IMR-90 (cell line): Measurements from ENCODE around the gene CIC. TPM values are rescaled to one million over a fixed set of nuclear protein-coding genes. Genes with fewer than 3 reads are reported as not detected.

Experiments
- ATAC-seq: fragments of 200-7000 bp; cut with Tn5 transposase; 2 replicates; pipeline ENCODE4 v1.9.1; 2020; ENCODE audit warnings: low read depth, mild to moderate bottlenecking, moderate library complexity
- BruUV-seq: library from RNA; stranded (reverse); fragments of 400-500 nt; replicated peaks from 2 replicates; lab custom pipeline; 2021; lab: Mats Ljungman, UMichigan
- CTCF ChIA-PET: fragments of 300-600 bp; formaldehyde crosslinking; extraction: SDS; loops from one replicate; lab custom pipeline; 2021; ENCODE audit warnings: antibody characterized with exemption; lab: Yijun Ruan, JAX
- POLR2A ChIA-PET: fragments of 300-600 bp; sonication (Branson Sonifier 250); formaldehyde crosslinking; loops from one replicate; lab custom pipeline; 2022; ENCODE audit warnings: antibody characterized with exemption; ENCODE audit not compliant: unreplicated experiment; lab: Charles Lee
- DNase-seq: peaks from one replicate; pipeline ENCODE4 v3.0.0; 2013
- H2AFZ ChIP-seq: replicated peaks from 2 replicates; pipeline ENCODE3; 2013; ENCODE audit warnings: low read length, mild to moderate bottlenecking; ENCODE audit not compliant: poor library complexity
- H2AK5ac ChIP-seq: 2 replicates; pipeline ENCODE4 v1.6.1; 2013; ENCODE audit warnings: low read depth, low read length, inconsistent platforms
- H2AK9ac ChIP-seq: replicated peaks from 2 replicates; pipeline ENCODE3; 2013; ENCODE audit warnings: mild to moderate bottlenecking, low read depth, low read length, moderate library complexity; ENCODE audit not compliant: poor library complexity
- H2BK120ac ChIP-seq: 2 replicates; pipeline ENCODE4 v1.6.1; 2013; ENCODE audit warnings: low read depth, low read length, inconsistent platforms
- H2BK15ac ChIP-seq: 3 replicates; pipeline ENCODE4 v1.6.1; 2013; ENCODE audit warnings: low read depth, low read length, inconsistent platforms
- H2BK20ac ChIP-seq: 2 replicates; pipeline ENCODE4 v1.6.1; 2013; ENCODE audit warnings: low read depth, mild to moderate bottlenecking, inconsistent platforms, low read length, moderate library complexity
- H2BK5ac ChIP-seq: 2 replicates; pipeline ENCODE4 v1.6.1; 2013; ENCODE audit warnings: mild to moderate bottlenecking, low read depth, low read length, inconsistent platforms; ENCODE audit not compliant: poor library complexity, severe bottlenecking
- H3K14ac ChIP-seq: replicated peaks from 2 replicates; pipeline ENCODE4 v1.6.1; 2013; ENCODE audit warnings: low read depth, low read length, inconsistent platforms
- H3K18ac ChIP-seq: 2 replicates; pipeline ENCODE4 v1.6.1; 2013; ENCODE audit warnings: low read depth, low read length, control low read depth
- H3K23ac ChIP-seq: 2 replicates; pipeline ENCODE4 v1.6.1; 2013; ENCODE audit warnings: low read depth, low read length, inconsistent platforms
- H3K27ac ChIP-seq: 2 replicates; pipeline ENCODE4 v1.5.1; 2013; ENCODE audit warnings: mild to moderate bottlenecking, control low read depth, low read length; ENCODE audit not compliant: insufficient read depth
- H3K27me3 ChIP-seq: 2 replicates; pipeline ENCODE4 v1.6.1; 2013; ENCODE audit warnings: low read length; ENCODE audit not compliant: control insufficient read depth, insufficient read depth
- H3K36me3 ChIP-seq: 2 replicates; pipeline ENCODE4 v1.6.1; 2013; ENCODE audit warnings: low read length, mixed read lengths; ENCODE audit not compliant: control insufficient read depth, insufficient read depth
- H3K4ac ChIP-seq: 2 replicates; pipeline ENCODE4 v1.6.1; 2013; ENCODE audit warnings: low read depth, low read length, inconsistent platforms
- H3K4me1 ChIP-seq: 2 replicates; pipeline ENCODE4 v1.6.1; 2013; ENCODE audit warnings: low read length, mixed read lengths; ENCODE audit not compliant: control insufficient read depth, insufficient read depth
- H3K4me2 ChIP-seq: 2 replicates; pipeline ENCODE4 v1.6.1; 2013; ENCODE audit warnings: low read depth, mild to moderate bottlenecking, control low read depth, low read length, moderate library complexity
- H3K4me3 ChIP-seq: 2 replicates; pipeline ENCODE4 v1.5.1; 2013; ENCODE audit warnings: low read depth, mild to moderate bottlenecking, control low read depth, low read length, moderate library complexity; ENCODE audit not compliant: insufficient read depth
- H3K56ac ChIP-seq: 2 replicates; pipeline ENCODE4 v1.6.1; 2013; ENCODE audit warnings: low read length, inconsistent platforms; ENCODE audit not compliant: insufficient read depth; ENCODE audit errors: extremely low read depth
- H3K79me1 ChIP-seq, 2 experiments: 2 replicates each; pipeline ENCODE4 v1.6.1; 2013; ENCODE audit warnings: low read length in 2 of 2, inconsistent platforms in 1 of 2, low read depth in 1 of 2
- H3K9ac ChIP-seq: 2 replicates; pipeline ENCODE4 v1.6.1; 2013; ENCODE audit warnings: low read depth, low read length, control low read depth
- H3K9me1 ChIP-seq: 2 replicates; pipeline ENCODE4 v1.6.1; 2013; ENCODE audit warnings: low read length, inconsistent platforms; ENCODE audit not compliant: insufficient read depth
- H3K9me3 ChIP-seq: 2 replicates; pipeline ENCODE4 v1.6.1; 2013; ENCODE audit warnings: low read length; ENCODE audit not compliant: control insufficient read depth, insufficient read depth
- H4K20me1 ChIP-seq: 2 replicates; pipeline ENCODE4 v1.6.1; 2013; ENCODE audit warnings: low read length, inconsistent platforms; ENCODE audit not compliant: insufficient read depth
- H4K5ac ChIP-seq: 2 replicates; pipeline ENCODE4 v1.6.1; 2013; ENCODE audit warnings: mild to moderate bottlenecking, low read depth, low read length, control low read depth
- H4K8ac ChIP-seq, 2 experiments: 2 replicates each; pipeline ENCODE4 v1.6.1; 2013; ENCODE audit warnings: low read depth in 2 of 2, low read length in 2 of 2, control low read depth in 1 of 2, inconsistent platforms in 1 of 2
- H4K91ac ChIP-seq: 2 replicates; pipeline ENCODE4 v1.6.1; 2013; ENCODE audit warnings: low read depth, low read length, inconsistent platforms; ENCODE audit not compliant: insufficient read depth
- CHD1 ChIP-seq: IDR thresholded peaks from 2 replicates; pipeline ENCODE4 v1.6.1; 2012; ENCODE audit warnings: low read depth, low read length, improper control_type of control experiment
- CTCF ChIP-seq: conservative IDR thresholded peaks from 2 replicates; pipeline ENCODE4 v1.5.1; 2012; ENCODE audit warnings: mild to moderate bottlenecking, low read depth, low read length, improper control_type of control experiment
- MAFK ChIP-seq: IDR thresholded peaks from 2 replicates; pipeline ENCODE4 v1.6.1; 2012; ENCODE audit warnings: low read depth, low read length, improper control_type of control experiment
- POLR2A ChIP-seq: IDR thresholded peaks from 2 replicates; pipeline ENCODE4 v1.6.1; 2012; ENCODE audit warnings: mild to moderate bottlenecking, low read depth, low read length
- RFX5 ChIP-seq: IDR thresholded peaks from 2 replicates; pipeline ENCODE4 v1.8.0; 2012; ENCODE audit warnings: low read depth, mild to moderate bottlenecking, low read length, moderate library complexity
- SMC3 ChIP-seq: fragments of 150-350 bp; IDR thresholded peaks from 2 replicates; pipeline ENCODE4 v1.6.1; 2016; ENCODE audit warnings: low read depth, mild to moderate bottlenecking, antibody characterized with exemption, low read length, moderate library complexity
- WGBS, 2 experiments: methylation state at CpG; one replicate each; pipeline versions ENCODE4 v1.1.5 to v1.1.7; 2013; ENCODE audit warnings: missing lambda C conversion rate in 2 of 2; ENCODE audit not compliant: insufficient read length in 1 of 2; ENCODE audit errors: extremely low coverage in 2 of 2; 5-methylcytosine and 5-hydroxymethylcytosine counted together
- dilution Hi-C: fragments of 300-500 bp; cut with HindIII; formaldehyde crosslinking; loops from one replicate; pipeline ENCODE4 v1.14.3; 2018; ENCODE audit warnings: low sequenced_read_pairs; ENCODE audit not compliant: unreplicated experiment
- in situ Hi-C: fragments of 300-500 bp; cut with MboI; formaldehyde crosslinking; loops from 3 replicates; pipeline ENCODE4 v1.14.3; 2019; ENCODE audit warnings: low sequenced_read_pairs, inconsistent platforms, mixed read lengths
- intact Hi-C: fragments of 100-400 bp; cut with micrococcal nuclease; formaldehyde crosslinking; loops from 2 replicates; pipeline ENCODE4 v1.10.0; 2022
- polyA plus RNA-seq, 3 experiments: library from polyadenylated mRNA; depleted of rRNA; stranded (reverse); fragments of >200 nt; gene quantifications; 2 replicates each; pipeline ENCODE4 v1.2.3, GENCODE V29; 2012; ENCODE audit warnings: low replicate concordance in 1 of 3
- total RNA-seq: library from RNA; depleted of rRNA; stranded (reverse); fragments of >200 nt; gene quantifications from 2 replicates; pipeline ENCODE4 v1.2.3, GENCODE V29; 2012
- TF ChIP-seq, protein P1 (sequence below): fragments of 150-350 bp; IDR thresholded peaks from 2 replicates; pipeline ENCODE4 v1.6.1; 2016; ENCODE audit warnings: low read depth, mild to moderate bottlenecking, low read length, moderate library complexity, borderline replicate concordance

The CIC gene
- total and polyA plus RNA-seq, 2 of the 4 experiments (the other 2 are of a cell fraction) = 1.8 to 23.2 TPM

GRCh38 chr19:42291435-42291810 is 22.4 kb downstream of the CIC start:
- Histone ChIP-seq H2BK120ac (no peak overlapping the region), H3K4ac (no peak overlapping the region), H3K4me1 (0 out of 2 replicates have a peak, but pooled peaks cover 2% of the 10 kb centered on the region), H3K27me3 (no peaks in the 10 kb centered on the region), H3K14ac (no peak overlapping the region), H3K36me3 (peaks cover 78% of the 10 kb centered on the region), H4K5ac (no peak overlapping the region), H2AFZ (peak overlapping the region; percentile 58), H4K20me1 (peaks cover 14% of the 10 kb centered on the region), H3K27ac (no peak overlapping the region), H3K9ac (no peak overlapping the region), H3K79me1 (peaks cover 9 to 19% of the 10 kb centered on the region in 2 experiments), H2BK5ac (no peak overlapping the region), H2BK20ac (no peak overlapping the region), H2AK5ac (no peak overlapping the region), H2AK9ac (peak overlapping the region; percentile 7), H2BK15ac (no peak overlapping the region), H4K91ac (no peak overlapping the region), H3K9me1 (no peaks in the 10 kb centered on the region), H3K23ac (no peak overlapping the region), H3K4me3 (no peak overlapping the region), H3K9me3 (no peaks in the 10 kb centered on the region), H4K8ac (no peak overlapping the region), H3K18ac (no peak overlapping the region), H3K4me2 (no peak overlapping the region), H3K56ac (no peak overlapping the region)
- TF ChIP-seq RFX5 (no peak), SMC3 (no peak), CHD1 (no peak), CTCF (no peak), POLR2A (no peak), MAFK (no peak)
- TF ChIP-seq, protein P1, sequence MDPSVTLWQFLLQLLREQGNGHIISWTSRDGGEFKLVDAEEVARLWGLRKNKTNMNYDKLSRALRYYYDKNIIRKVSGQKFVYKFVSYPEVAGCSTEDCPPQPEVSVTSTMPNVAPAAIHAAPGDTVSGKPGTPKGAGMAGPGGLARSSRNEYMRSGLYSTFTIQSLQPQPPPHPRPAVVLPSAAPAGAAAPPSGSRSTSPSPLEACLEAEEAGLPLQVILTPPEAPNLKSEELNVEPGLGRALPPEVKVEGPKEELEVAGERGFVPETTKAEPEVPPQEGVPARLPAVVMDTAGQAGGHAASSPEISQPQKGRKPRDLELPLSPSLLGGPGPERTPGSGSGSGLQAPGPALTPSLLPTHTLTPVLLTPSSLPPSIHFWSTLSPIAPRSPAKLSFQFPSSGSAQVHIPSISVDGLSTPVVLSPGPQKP = no peak
- CTCF ChIA-PET = no interaction called here
- no TSS peak for BruUV-seq
- in situ Hi-C loops = no loop called here
- DNase-seq (no peak), ATAC-seq (no peak)
- WGBS, 2 experiments = 45% methylated on average over 6 of the region's 9 CpGs; no CpG with 5 or more reads in 1 of the 2 experiments
- POLR2A ChIA-PET = no interaction called here
- intact Hi-C loops = no loop called here
- dilution Hi-C loops = no loop called here
